DND-41 (cell line): ENCODE measurements around the gene ARMC3.
"Not testable (repeated sequence)": the region's sequence is repeated elsewhere in the genome, so short reads cannot be mapped to it uniquely, and the experiment has no call there.

Experiments
- ATAC-seq: fragments of 200-7000 bp; cut with Tn5 transposase; 3 replicates; pipeline ENCODE4 v1.9.1; 2021; ENCODE audit warnings: low read depth; ENCODE audit not compliant: insufficient read depth
- DNase-seq: peaks from one replicate; pipeline ENCODE4 v3.0.0-alpha.2; 2020
- H2AFZ ChIP-seq: 2 replicates; pipeline ENCODE4 v1.6.0; 2012; ENCODE audit warnings: low read depth, low read length
- H3K27ac ChIP-seq: 2 replicates; pipeline ENCODE4 v1.5.1; 2012; ENCODE audit warnings: low read length, inconsistent platforms
- H3K27me3 ChIP-seq: fragments of 200-600 bp; sonication (generic); 2 replicates; pipeline ENCODE4 v1.6.0; 2012; ENCODE audit warnings: low read length, mild to moderate bottlenecking, inconsistent platforms; ENCODE audit not compliant: insufficient read depth, poor library complexity
- H3K36me3 ChIP-seq: 2 replicates; pipeline ENCODE4 v1.5.1; 2012; ENCODE audit warnings: low read length, inconsistent platforms; ENCODE audit not compliant: insufficient read depth
- H3K4me1 ChIP-seq: 2 replicates; pipeline ENCODE4 v1.5.1; 2012; ENCODE audit warnings: mild to moderate bottlenecking, low read length; ENCODE audit not compliant: insufficient read depth
- H3K4me2 ChIP-seq: 2 replicates; pipeline ENCODE4 v1.6.0; 2012; ENCODE audit warnings: mild to moderate bottlenecking, moderate library complexity, low read length, inconsistent platforms; ENCODE audit not compliant: insufficient read depth
- H3K4me3 ChIP-seq, 2 experiments: fragments of 200-600 bp in 1 of 2; shearing (Covaris generic) in 1 of 2; 2 replicates each; pipeline ENCODE4 v1.5.1; 2012 to 2016; ENCODE audit warnings: inconsistent platforms in 2 of 2, low read length in 2 of 2, mild to moderate bottlenecking in 2 of 2, low read depth in 1 of 2, moderate library complexity in 1 of 2
- H3K79me2 ChIP-seq: 2 replicates; pipeline ENCODE4 v1.6.0; 2012; ENCODE audit warnings: low read length, inconsistent platforms; ENCODE audit not compliant: insufficient read depth
- H3K9ac ChIP-seq: 2 replicates; pipeline ENCODE4 v1.6.0; 2012; ENCODE audit warnings: low read depth, mild to moderate bottlenecking, inconsistent platforms, low read length, moderate library complexity
- H3K9me3 ChIP-seq: 2 replicates; pipeline ENCODE4 v1.5.1; 2012; ENCODE audit warnings: low read length, moderate library complexity, mild to moderate bottlenecking, inconsistent platforms; ENCODE audit not compliant: insufficient read depth, severe bottlenecking
- H4K20me1 ChIP-seq: 2 replicates; pipeline ENCODE4 v1.6.0; 2012; ENCODE audit warnings: low read length; ENCODE audit not compliant: insufficient read depth
- CTCF ChIP-seq: IDR thresholded peaks from 2 replicates; pipeline ENCODE4 v1.5.1; 2012; ENCODE audit warnings: borderline replicate concordance, low read length, moderate library complexity, mild to moderate bottlenecking; ENCODE audit not compliant: poor library complexity, severe bottlenecking; ENCODE audit errors: extremely low read depth
- EZH2 ChIP-seq: IDR thresholded peaks from 3 replicates; pipeline ENCODE4 v1.6.1; 2012; ENCODE audit warnings: borderline replicate concordance, low read depth, mild to moderate bottlenecking, moderate library complexity, low read length, inconsistent platforms; ENCODE audit not compliant: severe bottlenecking

ARMC3 gene

GRCh38 chr10:22915314-22915713 lies 12.5 kb upstream of the ARMC3 start:
- Histone ChIP-seq H3K79me2 (no peaks in the 10 kb centered on the region), H3K9me3 (no peaks in the 10 kb centered on the region), H2AFZ (no peak overlapping the region), H3K9ac (no peak overlapping the region), H3K36me3 (no peaks in the 10 kb centered on the region), H3K4me1 (no peaks in the 10 kb centered on the region), H3K27ac (no peak overlapping the region), H3K4me2 (no peak overlapping the region), H3K4me3 (no peak overlapping the region), H4K20me1 (no peaks in the 10 kb centered on the region), H3K27me3 (no peaks in the 10 kb centered on the region)
- DNase-seq = no peak
- ATAC-seq = no peak
- no peak for TF ChIP-seq EZH2
- TF ChIP-seq CTCF = no peak

GRCh38 chr10:22925088-22925487 lies 2.8 kb upstream of the ARMC3 start:
- H3K9me3 ChIP-seq = no peaks in the 10 kb centered on the region
- H3K4me3 ChIP-seq = no peak overlapping the region
- no peaks in the 10 kb centered on the region for H3K36me3 ChIP-seq
- no peaks in the 10 kb centered on the region for H3K79me2 ChIP-seq
- no peak overlapping the region for H2AFZ ChIP-seq
- TF ChIP-seq EZH2 (no peak), CTCF (no peak)
- no peaks in the 10 kb centered on the region for H3K27me3 ChIP-seq
- no peaks in the 10 kb centered on the region for H3K4me1 ChIP-seq
- ATAC-seq (no peak), DNase-seq (no peak)
- no peak overlapping the region for H3K4me2 ChIP-seq
- H3K9ac ChIP-seq = no peak overlapping the region
- H3K27ac ChIP-seq = no peak overlapping the region
- H4K20me1 ChIP-seq = no peaks in the 10 kb centered on the region

DNA sequence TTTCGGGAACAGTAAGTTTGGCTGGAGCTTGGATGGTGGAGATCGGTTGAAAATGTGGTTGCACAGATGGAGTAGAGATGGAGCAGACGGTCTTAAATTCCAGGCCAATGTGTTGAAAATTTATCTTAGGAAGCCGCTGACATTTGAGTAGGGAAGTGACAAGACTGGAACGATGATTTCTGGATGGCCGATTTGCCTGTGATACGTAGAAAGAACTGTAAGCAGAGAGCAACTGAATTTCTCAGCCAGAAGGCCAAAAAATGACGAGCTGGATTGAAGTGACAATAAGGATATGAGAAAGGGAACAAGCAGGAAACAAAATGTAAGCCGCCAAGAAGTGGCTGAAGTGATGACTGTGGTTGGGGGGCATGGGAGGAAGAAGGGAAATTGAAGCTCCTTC lies 687 bp upstream of the ARMC3 start:
- Histone ChIP-seq H3K4me2 (no peak overlapping the region), H3K36me3 (no peaks in the 10 kb centered on the region), H3K4me1 (no peaks in the 10 kb centered on the region), H3K4me3 (no peak overlapping the region), H3K27me3 (no peaks in the 10 kb centered on the region), H4K20me1 (no peaks in the 10 kb centered on the region), H2AFZ (no peak overlapping the region), H3K9me3 (no peaks in the 10 kb centered on the region), H3K27ac (no peak overlapping the region), H3K9ac (no peak overlapping the region), H3K79me2 (no peaks in the 10 kb centered on the region)
- TF ChIP-seq EZH2 = no peak
- no peak for TF ChIP-seq CTCF
- no peak for DNase-seq
- ATAC-seq = no peak

DNA sequence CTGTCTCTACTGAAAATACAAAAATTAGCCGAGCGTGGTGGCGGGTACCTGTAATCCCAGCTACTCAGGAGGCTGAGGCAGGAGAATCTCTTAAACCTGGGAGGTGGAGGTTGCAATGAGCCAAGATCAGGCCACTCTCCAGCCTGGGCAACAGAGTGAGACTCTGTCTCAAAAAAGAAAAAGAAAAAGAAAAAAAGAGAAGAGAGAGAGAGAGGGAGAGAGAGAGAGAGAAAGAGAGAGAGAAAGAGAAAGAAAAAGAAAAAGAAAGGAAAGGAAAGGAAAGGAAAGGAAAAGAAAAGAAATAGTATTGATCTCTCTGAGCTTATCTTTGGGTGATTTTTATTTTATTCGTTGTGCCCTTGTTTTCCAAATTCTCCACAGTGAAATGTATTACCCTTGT lies 1.2 kb downstream of the ARMC3 start:
- not testable (repeated sequence) for H3K79me2 ChIP-seq, H3K27ac ChIP-seq, H3K9ac ChIP-seq, ATAC-seq, H4K20me1 ChIP-seq, H3K4me3 ChIP-seq, H3K36me3 ChIP-seq, H3K4me1 ChIP-seq, H3K4me2 ChIP-seq, H3K27me3 ChIP-seq, H2AFZ ChIP-seq, DNase-seq, H3K9me3 ChIP-seq
